ENCODE measurements around the gene TTC21A. TPM values are rescaled to one million over a fixed set of nuclear protein-coding genes. Genes with fewer than 3 reads are reported as not detected.

Gene TTC21A
- total RNA-seq, 1 experiment from 2014 or later = 7.7 TPM

- no peaks in the 10 kb centered on the region for H3K36me3 ChIP-seq (ENCODE audit: control insufficient read depth, insufficient read depth, low read length)
- no peaks in the 10 kb centered on the region for H3K9me3 ChIP-seq (ENCODE audit: control insufficient read depth, insufficient read depth, low read depth, low read length)
- ChIA-PET CTCF (interaction anchor here (0.6 kb wide), 1 partner anchor 972 kb away, joined by 3 read pairs; no protein-coding TSS in a partner anchor), POLR2A (no interaction called here)
- no peak for TF ChIP-seq TCF7L2 (IDR thresholded peaks at IDR 0.05; ENCODE audit: low read depth, low read length)
- no peak for TF ChIP-seq POLR2AphosphoS5 (IDR thresholded peaks at IDR 0.05; ENCODE audit: low read depth, low read length)
- TF ChIP-seq, protein P1, sequence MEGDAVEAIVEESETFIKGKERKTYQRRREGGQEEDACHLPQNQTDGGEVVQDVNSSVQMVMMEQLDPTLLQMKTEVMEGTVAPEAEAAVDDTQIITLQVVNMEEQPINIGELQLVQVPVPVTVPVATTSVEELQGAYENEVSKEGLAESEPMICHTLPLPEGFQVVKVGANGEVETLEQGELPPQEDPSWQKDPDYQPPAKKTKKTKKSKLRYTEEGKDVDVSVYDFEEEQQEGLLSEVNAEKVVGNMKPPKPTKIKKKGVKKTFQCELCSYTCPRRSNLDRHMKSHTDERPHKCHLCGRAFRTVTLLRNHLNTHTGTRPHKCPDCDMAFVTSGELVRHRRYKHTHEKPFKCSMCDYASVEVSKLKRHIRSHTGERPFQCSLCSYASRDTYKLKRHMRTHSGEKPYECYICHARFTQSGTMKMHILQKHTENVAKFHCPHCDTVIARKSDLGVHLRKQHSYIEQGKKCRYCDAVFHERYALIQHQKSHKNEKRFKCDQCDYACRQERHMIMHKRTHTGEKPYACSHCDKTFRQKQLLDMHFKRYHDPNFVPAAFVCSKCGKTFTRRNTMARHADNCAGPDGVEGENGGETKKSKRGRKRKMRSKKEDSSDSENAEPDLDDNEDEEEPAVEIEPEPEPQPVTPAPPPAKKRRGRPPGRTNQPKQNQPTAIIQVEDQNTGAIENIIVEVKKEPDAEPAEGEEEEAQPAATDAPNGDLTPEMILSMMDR (IDR thresholded peaks at IDR 0.05) = no peak
- TF ChIP-seq SIN3A (IDR thresholded peaks at IDR 0.05; ENCODE audit: borderline replicate concordance, insufficient read depth, low read depth, low read length) = no peak
- TF ChIP-seq REST (IDR thresholded peaks at IDR 0.05; ENCODE audit: insufficient read depth in 1 of 2, low read depth in 2 of 2, low read length in 1 of 2) = no peak
- ATAC-seq = no peak
- H3K4me1 ChIP-seq (ENCODE audit: control insufficient read depth, insufficient read depth, low read length) = peaks cover 10% of the 10 kb centered on the region; the same call in 1 of the 2 replicates
- BruUV-seq (replicated peaks) = no TSS peak
- intact Hi-C loops (cut with micrococcal nuclease; ENCODE audit: unreplicated experiment) (loop anchor here (5.0 kb wide), 1 partner anchor 158 kb away; no protein-coding TSS in a partner anchor), in situ Hi-C loops (cut with HindIII; ENCODE audit: low pct_unique_long_range_greater_than_20kb, low sequenced_read_pairs) (no loop called here)
- no peaks in the 10 kb centered on the region for H3K27me3 ChIP-seq (ENCODE audit: control insufficient read depth, insufficient read depth, low read length)
- DNase-seq (ENCODE audit: low read depth, low spot score) = no peak
- H3K27ac ChIP-seq (ENCODE audit: low read length) = no peak overlapping the region
- H3K4me3 ChIP-seq (ENCODE audit: low read depth in 2 of 2, low read length in 2 of 2) = no peak overlapping the region
Observed at GRCh38 chr3:39128951-39129350, 21.5 kb downstream of the TTC21A start.

- H3K9me3 ChIP-seq (ENCODE audit: control insufficient read depth, insufficient read depth, low read depth, low read length) = no peaks in the 10 kb centered on the region
- no peak overlapping the region for H3K4me3 ChIP-seq (ENCODE audit: low read depth in 2 of 2, low read length in 2 of 2)
- ATAC-seq = no peak
- peaks cover 10% of the 10 kb centered on the region; the same call in 1 of the 2 replicates for H3K4me1 ChIP-seq (ENCODE audit: control insufficient read depth, insufficient read depth, low read length)
- intact Hi-C loops (cut with micrococcal nuclease; ENCODE audit: unreplicated experiment) = no loop called here
- BruUV-seq (replicated peaks) = no TSS peak
- ChIA-PET POLR2A (no interaction called here), CTCF (no interaction called here)
- no peaks in the 10 kb centered on the region for H3K36me3 ChIP-seq (ENCODE audit: control insufficient read depth, insufficient read depth, low read length)
- TF ChIP-seq, protein P1 (IDR thresholded peaks at IDR 0.05) = no peak
- TF ChIP-seq POLR2AphosphoS5 (IDR thresholded peaks at IDR 0.05; ENCODE audit: low read depth, low read length) = no peak
- TF ChIP-seq REST (IDR thresholded peaks at IDR 0.05; ENCODE audit: insufficient read depth in 1 of 2, low read depth in 2 of 2, low read length in 1 of 2) = no peak
- TF ChIP-seq TCF7L2 (IDR thresholded peaks at IDR 0.05; ENCODE audit: low read depth, low read length) = no peak
- TF ChIP-seq SIN3A (IDR thresholded peaks at IDR 0.05; ENCODE audit: borderline replicate concordance, insufficient read depth, low read depth, low read length) = no peak
- no peaks in the 10 kb centered on the region for H3K27me3 ChIP-seq (ENCODE audit: control insufficient read depth, insufficient read depth, low read length)
- DNase-seq (ENCODE audit: low read depth, low spot score) = no peak
- no peak overlapping the region for H3K27ac ChIP-seq (ENCODE audit: low read length)
- in situ Hi-C loops (cut with HindIII; ENCODE audit: low pct_unique_long_range_greater_than_20kb, low sequenced_read_pairs) = no loop called here
Observed at GRCh38 chr3:39130026-39130425, 22.5 kb downstream of the TTC21A start.

Data from Panc1 (cell line).